Kidney glomerular epithelial cell (primary cell): ENCODE data around the gene GRK4.
"Not testable (repeated sequence)": the region's sequence is repeated elsewhere in the genome, so short reads cannot be mapped to it uniquely, and the experiment has no call there.

ENCODE experiments used
- DNase-seq: peaks from one replicate; lab custom pipeline; 2025; lab: John Stamatoyannopoulos, UW

Gene GRK4

GRCh38 chr4:2963175-2963965 is at the start of gene GRK4, which contains the start of gene NOP14:
Gene GRK4, plus strand, starts transcription at chr4:2963571. Its CDS starts 500 bp downstream, at chr4:2964071.
Gene NOP14, minus strand, starts transcription at chr4:2963406. Its CDS starts 87 bp downstream, at chr4:2963319.
- DNase-seq = peak; percentile 96

GRCh38 chr4:2914256-2915126 is 48.9 kb upstream of the GRK4 start:
- no peak for DNase-seq

DNA sequence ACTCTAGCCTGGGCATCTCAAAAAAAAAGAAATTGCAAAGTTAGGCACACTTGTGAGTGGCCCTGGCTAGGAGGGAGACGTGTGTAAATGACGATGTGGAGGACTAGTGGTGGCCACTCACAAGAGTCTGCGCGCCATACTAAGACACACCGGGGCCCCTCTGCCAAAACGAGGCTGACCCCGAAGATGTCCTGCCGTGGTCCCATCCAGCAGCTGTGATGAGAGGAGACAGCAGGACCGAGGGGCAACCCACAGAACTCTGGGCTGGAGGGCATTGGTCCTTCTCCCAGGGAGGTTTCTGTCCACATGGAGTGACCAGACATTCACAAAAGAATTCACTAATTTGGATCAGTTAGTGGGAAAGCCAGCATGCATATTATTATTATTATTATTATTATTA is 47.6 kb upstream of the GRK4 start:
- no peak for DNase-seq

GRCh38 chr4:2916696-2917095 is 46.7 kb upstream of the GRK4 start:
- DNase-seq = not testable (repeated sequence)

DNA sequence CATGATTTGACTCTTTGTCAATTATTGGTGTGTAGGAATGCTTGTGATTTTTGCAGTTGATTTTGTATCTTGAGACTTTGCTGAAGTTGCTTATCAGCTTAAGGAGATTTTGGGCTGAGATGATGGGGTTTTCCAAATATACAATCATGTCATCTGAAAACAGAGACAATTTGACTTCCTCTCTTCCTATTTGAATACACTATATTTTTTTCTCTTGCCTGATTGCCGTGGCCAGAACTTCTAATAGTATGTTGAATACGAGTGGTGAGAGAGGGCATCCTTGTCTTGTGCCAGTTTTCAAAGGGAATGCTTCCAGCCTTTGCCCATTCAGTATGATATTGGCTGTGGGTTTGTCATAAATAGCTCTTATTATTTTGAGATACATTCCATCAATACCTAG is 45.1 kb upstream of the GRK4 start:
- not testable (repeated sequence) for DNase-seq

GRCh38 chr4:2918714-2919113 is 44.7 kb upstream of the GRK4 start:
- not testable (repeated sequence) for DNase-seq

GRCh38 chr4:2922453-2923101 is 40.8 kb upstream of the GRK4 start:
- not testable (repeated sequence) for DNase-seq

- DNase-seq = no peak
Measured at GRCh38 chr4:2923141-2923551, 40.2 kb upstream of the GRK4 start.

GRCh38 chr4:2923668-2924173 is 39.6 kb upstream of the GRK4 start:
- DNase-seq = no peak

DNA sequence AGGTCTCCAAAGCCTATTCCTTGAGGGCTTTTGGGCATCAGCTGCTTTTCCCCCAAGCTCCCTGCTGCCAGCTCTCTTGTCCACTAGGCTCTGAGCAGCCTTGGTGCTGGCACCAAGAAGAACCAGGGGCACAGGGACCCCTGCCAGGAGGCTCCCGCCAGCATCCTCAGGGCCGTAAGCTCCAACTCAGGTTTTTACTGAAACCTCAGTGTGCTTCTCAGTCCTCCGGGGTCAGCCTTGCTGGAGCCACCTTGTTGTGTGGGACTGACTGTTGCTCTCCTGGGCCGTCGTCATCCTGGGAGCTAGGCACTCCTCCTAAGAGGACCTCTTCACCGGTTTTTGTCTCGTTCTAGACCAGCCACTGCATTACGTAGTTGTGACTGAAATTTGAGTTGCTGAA is 39.1 kb upstream of the GRK4 start:
- DNase-seq = no peak

DNA sequence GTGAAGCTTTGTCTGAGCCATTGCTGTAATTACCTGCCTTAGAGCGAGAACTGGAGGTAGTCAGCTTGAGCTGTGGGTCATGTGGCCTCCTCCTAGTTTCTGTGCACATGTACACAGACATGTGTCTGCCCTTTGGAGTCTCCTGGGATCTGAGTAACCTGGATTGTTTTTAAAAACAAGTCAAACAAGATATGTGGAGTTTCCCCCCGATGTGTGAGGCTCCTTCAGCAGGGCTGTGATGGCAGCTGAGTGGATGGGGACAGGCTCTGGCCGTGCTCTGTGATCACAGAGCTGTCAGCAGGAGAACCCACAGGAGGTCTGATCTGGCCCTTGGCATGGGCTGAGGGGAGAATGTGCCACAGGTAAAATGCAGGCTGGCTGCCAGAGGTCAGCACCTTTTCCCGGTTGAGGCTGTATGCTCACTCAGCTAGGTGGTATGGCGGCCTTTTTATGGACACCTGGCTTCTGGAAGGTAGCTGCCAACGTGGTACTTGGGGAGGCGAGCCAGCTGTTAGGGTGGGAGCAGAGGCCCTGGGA is 38.5 kb upstream of the GRK4 start:
- DNase-seq = no peak

DNA sequence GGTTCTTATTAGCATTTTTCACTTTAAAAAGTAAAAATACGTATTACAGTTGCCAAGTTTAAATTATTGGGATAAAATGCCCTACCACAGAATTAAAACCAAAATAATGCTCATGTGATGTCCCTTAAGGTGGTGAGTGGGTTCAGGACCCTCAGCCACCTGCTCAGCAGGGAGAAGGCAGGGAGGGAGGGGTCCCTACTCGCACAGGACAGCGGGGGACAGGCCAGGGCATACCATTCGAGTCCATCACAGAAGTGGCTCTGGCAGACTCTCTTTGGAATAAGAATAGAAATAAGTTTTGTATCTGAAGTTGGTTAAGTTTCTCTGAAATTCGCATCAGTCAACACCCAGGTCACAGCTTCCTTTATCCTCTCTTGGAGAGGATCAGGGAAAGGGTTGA is 37.9 kb upstream of the GRK4 start:
- no peak for DNase-seq

DNA sequence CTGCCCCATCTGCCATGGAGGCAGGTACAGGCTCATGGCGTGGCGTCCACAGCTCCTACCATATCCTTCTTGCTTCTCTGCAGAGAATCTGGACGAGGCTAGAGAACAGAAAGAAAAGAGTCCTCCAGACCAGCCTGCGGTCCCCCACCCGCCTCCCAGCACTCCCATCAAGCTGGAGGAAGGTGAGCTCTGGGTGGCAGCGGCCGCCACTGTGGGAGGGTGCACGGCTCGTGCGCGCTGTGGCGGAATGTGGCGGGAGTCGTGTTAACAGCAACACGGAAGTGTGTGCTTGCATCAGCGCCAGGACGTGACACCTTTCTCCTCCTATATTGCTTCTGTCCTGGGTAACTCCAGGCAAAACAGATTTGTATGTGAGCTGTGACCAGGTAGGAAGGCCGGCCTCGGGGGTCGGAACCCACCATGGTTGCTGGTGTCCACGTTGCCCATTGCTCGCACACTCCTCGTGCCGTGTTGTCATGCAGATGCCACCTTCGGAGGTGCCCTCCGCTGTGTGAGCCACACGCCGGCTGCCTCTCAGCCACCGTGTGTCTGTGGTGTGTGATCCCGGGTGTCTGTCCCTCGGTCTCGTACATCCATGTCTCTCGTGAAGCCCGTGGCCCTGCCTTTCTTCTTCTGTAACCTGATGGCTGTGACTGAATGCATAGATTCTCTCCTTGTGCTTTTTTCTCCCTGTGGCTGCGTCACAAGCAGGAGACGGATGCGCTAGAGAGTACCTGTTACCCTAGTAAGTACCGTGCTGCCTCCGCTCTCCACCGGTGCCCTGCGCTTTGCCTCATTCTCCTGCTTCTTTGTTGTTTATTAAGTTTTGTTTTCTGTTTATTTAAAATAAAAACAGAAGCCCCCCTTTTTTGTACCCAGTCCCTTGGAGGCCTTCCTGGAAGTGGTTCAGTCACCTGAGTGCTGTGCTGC is 37.2 kb upstream of the GRK4 start:
- DNase-seq = no peak

GRCh38 chr4:2927016-2927695 is 36.2 kb upstream of the GRK4 start:
- no peak for DNase-seq

DNA sequence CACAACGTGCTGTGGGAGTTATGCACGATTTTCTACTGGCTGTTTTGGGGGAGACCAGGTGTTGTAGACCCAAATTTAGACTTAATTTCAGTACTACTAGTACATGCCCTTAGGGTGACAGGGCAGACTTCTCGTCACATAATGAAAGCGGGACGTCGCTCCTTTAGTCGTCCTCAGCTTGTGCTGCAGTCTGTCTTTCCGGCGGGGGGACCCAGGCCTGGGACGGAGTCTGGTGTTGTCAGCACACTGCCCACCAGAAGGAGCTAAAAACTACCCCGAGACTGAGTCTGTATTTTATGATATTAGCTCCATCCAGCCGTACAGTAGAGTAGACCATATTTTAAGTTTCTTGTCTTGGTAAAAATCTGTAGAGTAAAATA is 35.7 kb upstream of the GRK4 start:
- DNase-seq = no peak

GRCh38 chr4:2928242-2929176 is 34.9 kb upstream of the GRK4 start:
- DNase-seq = no peak

DNA sequence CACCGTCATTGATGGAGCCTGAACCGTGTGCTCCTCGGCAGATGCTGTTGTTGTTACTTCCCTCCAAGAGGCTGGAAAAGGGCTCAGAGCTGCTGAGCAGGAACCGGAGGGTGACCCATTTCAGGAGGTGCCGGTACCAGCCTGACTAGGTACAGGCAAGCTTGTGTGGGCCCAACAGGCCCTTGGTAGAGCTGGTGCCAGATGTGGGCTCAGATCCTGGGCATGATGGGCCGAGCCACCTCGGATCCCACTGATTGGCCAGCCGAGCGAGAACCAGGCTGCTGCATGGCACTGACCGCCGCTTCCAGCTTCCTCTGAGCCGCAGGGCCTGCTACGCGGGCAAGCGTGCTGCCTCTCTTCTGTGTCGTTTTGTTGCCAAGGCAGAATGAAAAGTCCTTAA is 33.9 kb upstream of the GRK4 start:
- DNase-seq = no peak

DNA sequence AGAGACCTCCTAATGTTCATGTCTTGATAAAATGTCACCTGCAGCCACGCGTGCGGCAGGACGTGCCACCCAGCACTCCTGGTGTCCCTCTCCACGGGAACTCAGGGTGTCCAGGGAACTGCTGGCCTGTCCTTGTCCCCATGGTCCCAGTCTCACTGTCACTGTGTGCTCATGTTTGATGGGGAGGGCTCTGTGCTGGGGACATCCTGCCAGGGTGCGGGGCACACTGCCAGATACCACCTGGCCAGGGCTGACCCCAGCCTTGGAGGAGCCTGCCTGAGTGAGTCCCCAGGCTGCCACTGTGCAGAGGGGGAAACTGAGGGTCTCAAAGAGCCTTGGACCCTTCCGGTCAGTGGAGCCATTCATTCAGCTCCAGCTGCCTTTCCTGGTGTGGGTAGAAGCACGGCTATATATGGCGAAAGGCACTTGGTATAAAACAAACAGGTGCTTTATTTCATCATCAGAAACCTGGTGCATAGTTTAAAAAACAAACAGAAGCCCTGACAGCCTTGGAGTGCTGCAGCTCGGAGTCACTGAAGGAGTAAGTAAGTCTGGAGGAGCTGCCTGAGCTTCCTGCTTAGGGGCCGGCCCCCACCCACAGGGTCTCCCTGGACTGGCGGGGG is 33.1 kb upstream of the GRK4 start:
- DNase-seq = no peak
